GM19324 (cell line): ENCODE results near the gene MAGEB3.

Experiments used
- ATAC-seq: cut with Tn5 transposase; IDR thresholded peaks from one replicate; pipeline ENCODE4 v1.9.1; 2021; ENCODE audit warnings: mild to moderate bottlenecking, moderate library complexity; ENCODE audit not compliant: unreplicated experiment, low FRiP score

MAGEB3 gene

GRCh38 chrX:30275498-30275897, 45.0 kb downstream of the MAGEB3 start:
- no peak for ATAC-seq

GRCh38 chrX:30278365-30278764, 47.9 kb downstream of the MAGEB3 start:
- no peak for ATAC-seq

GRCh38 chrX:30280428-30280827, 50.0 kb downstream of the MAGEB3 start:
- no peak for ATAC-seq

- no peak for ATAC-seq
These were observed 52.1 kb downstream of the MAGEB3 start for GRCh38 chrX:30282527-30282926.

GRCh38 chrX:30283456-30284200, 53.2 kb downstream of the MAGEB3 start:
- no peak for ATAC-seq
